Heart left ventricle (tissue), 16 donors: ENCODE results near the gene MUL1. TPM values are rescaled to one million over a fixed set of nuclear protein-coding genes. Genes with fewer than 3 reads are reported as not detected.
"Not testable (repeated sequence)": the region's sequence is repeated elsewhere in the genome, so short reads cannot be mapped to it uniquely, and the experiment has no call there.

Experiments
- ATAC-seq, 4 donors: fragments of 200-7000 bp; cut with Tn5 transposase; one replicate each; pipeline ENCODE4 v1.9.1; 2020 to 2022; ENCODE audit warnings: moderate library complexity in 4 of 4, mild to moderate bottlenecking in 3 of 4, moderate number of reproducible peaks in 1 of 4
- DNase-seq, 5 donors: peaks; one replicate each; pipeline ENCODE4 v3.0.0-alpha.2; 2020
- H3K27ac ChIP-seq, 12 donors: fragments of 200-600 bp; sonication (generic) in 4 of 12; one replicate each; pipeline versions ENCODE4 v1.5.0 to v1.8.0; 2016 to 2022; ENCODE audit warnings: mild to moderate bottlenecking in 2 of 12
- H3K27me3 ChIP-seq, 9 donors: fragments of 200-600 bp; sonication (generic) in 2 of 9; one replicate each; pipeline versions ENCODE4 v1.5.1 to v1.8.0; 2016 to 2022; ENCODE audit warnings: mild to moderate bottlenecking in 3 of 9
- H3K36me3 ChIP-seq, 9 donors: fragments of 200-600 bp; sonication (generic) in 2 of 9; one replicate each; pipeline versions ENCODE4 v1.5.0 to v1.8.0; 2018 to 2022; ENCODE audit warnings: mild to moderate bottlenecking in 2 of 9
- H3K4me1 ChIP-seq, 12 donors: fragments of 200-600 bp; sonication (generic) in 4 of 12; one replicate each; pipeline versions ENCODE4 v1.5.0 to v1.8.0; 2016 to 2022; ENCODE audit warnings: mild to moderate bottlenecking in 3 of 12
- H3K4me3 ChIP-seq, 12 donors: fragments of 200-600 bp; sonication (generic) in 4 of 12; one replicate each; pipeline versions ENCODE4 v1.5.0 to v1.8.0; 2017 to 2022; ENCODE audit warnings: mild to moderate bottlenecking in 9 of 12, moderate library complexity in 4 of 12
- H3K9me3 ChIP-seq, 12 donors: fragments of 200-600 bp; sonication (generic) in 4 of 12; one replicate each; pipeline versions ENCODE4 v1.5.0 to v1.8.0; 2016 to 2022; ENCODE audit warnings: mild to moderate bottlenecking in 1 of 12
- POLR2A ChIP-seq, 2 donors: fragments of 450-650 bp; IDR thresholded peaks; one replicate each; pipeline ENCODE4 v1.6.1; 2017; ENCODE audit warnings: antibody characterized with exemption in 2 of 2, mild to moderate bottlenecking in 2 of 2, moderate library complexity in 2 of 2
- WGBS, 4 donors: extraction: QIAGEN DNeasy Blood & Tissue Kit in 2 of 4; methylation state at CpG; one replicate each; pipeline versions ENCODE4 v1.1.5 to v1.1.7; 2013 to 2018; 5-methylcytosine and 5-hydroxymethylcytosine counted together
- intact Hi-C, 10 donors: fragments of 100-400 bp; cut with DNase I; formaldehyde crosslinking; loops; one replicate each; pipeline versions ENCODE4 v1.11.1 to v1.14.2; 2022
- polyA plus RNA-seq, 2 donors: library from polyadenylated mRNA; stranded (reverse); fragments of 200-250 nt; gene quantifications; one replicate each; pipeline ENCODE4 v1.2.3, GENCODE V29; 2013
- total RNA-seq, 9 donors: library from RNA; depleted of rRNA in 2 of 9; stranded (reverse); fragments of >200 nt in 2 of 9; fragmentation: NEBNext Ultra II Directional in 3 of 9; extraction: Animal tissue kit (Norgen Biotek cat#: 25700) in 3 of 9; gene quantifications; one replicate each; pipeline versions ENCODE4 v1.1.0 to v1.2.4, GENCODE V29; 2016 to 2023
- TF ChIP-seq, protein P1 (sequence below), 12 donors: fragments of 200-600 bp; sonication (generic) in 4 of 12; IDR thresholded peaks; one replicate each; pipeline versions ENCODE4 v1.5.0 to v1.8.0; 2018 to 2022; ENCODE audit warnings: antibody characterized with exemption in 12 of 12, mild to moderate bottlenecking in 5 of 12
- donor health status: ischemic (EF 13 %, LVEDD 7.1; RV severe dilation, severe dysfunction).
- donor health status: healthy with polysubstance abuse.
- donor health status: DM: no; HTN: yes; CAD: no.
- donor health status: DM: no; HTN: no; CAD: no.
- donor health status: ischemic (EF 25% LVEDD 6.9; RV normal size, moderate dysfunction).
- donor health status: ischemic (EF 25% LVEDD 5.7; RV mildly dilated, moderate dysfunction).
- donor health status: healthy.
- donor health status: DM: yes; HTN: yes; CAD: no.
- donor health status: ischemic (EF 35%, LVEDD 5.7; RV mildly dilated, moderate dysfunction).
- donor health status: nonischemic (EF 11% LVEDD 7.7; RV severe dilation, severe dysfunction).
- donor health status: DM: yes; HTN: yes; CAD: no.
- donor health status: PGD.
- donor health status: ischemic (EF 29% LVEDD 5.4; RV normal size, mild dysfunction).
- donor health status: nonischemic (EF 23%, LVEDD 6.1; RV moderate dilation, normal function).

The MUL1 gene
- total and polyA plus RNA-seq, 11 donors = 12.4 to 57.3 (median 41.2) TPM

DNA sequence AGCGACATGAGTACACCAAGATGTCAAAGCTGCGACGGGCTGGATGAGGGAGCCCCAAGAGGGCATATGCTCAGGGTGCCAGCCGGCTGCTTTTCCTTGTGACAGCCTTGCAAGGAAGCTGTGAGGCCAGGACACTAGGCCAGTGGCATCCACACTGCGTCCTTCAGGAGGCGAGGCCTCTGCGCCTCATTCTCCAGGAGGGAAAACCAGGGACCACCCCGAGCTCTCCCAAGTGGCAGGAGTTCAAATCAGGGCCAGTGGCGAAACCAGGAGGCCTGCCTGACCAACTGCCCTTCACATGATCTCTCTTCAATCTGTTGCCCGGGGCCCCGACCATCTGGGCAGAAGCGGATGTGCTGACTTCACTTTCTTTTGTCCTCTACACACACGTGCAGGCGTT is 8.2 kb downstream of the MUL1 start:
- Histone ChIP-seq H3K4me1 (peaks cover 0 to 14% (median 7%) of the 10 kb centered on the region in 12 donors), H3K36me3 (peaks cover 0 to 69% (median 62%) of the 10 kb centered on the region in 9 donors), H3K9me3 (no peaks in the 10 kb centered on the region), H3K27ac (no peak overlapping the region), H3K4me3 (no peak overlapping the region), H3K27me3 (no peaks in the 10 kb centered on the region)
- TF ChIP-seq, protein P1, sequence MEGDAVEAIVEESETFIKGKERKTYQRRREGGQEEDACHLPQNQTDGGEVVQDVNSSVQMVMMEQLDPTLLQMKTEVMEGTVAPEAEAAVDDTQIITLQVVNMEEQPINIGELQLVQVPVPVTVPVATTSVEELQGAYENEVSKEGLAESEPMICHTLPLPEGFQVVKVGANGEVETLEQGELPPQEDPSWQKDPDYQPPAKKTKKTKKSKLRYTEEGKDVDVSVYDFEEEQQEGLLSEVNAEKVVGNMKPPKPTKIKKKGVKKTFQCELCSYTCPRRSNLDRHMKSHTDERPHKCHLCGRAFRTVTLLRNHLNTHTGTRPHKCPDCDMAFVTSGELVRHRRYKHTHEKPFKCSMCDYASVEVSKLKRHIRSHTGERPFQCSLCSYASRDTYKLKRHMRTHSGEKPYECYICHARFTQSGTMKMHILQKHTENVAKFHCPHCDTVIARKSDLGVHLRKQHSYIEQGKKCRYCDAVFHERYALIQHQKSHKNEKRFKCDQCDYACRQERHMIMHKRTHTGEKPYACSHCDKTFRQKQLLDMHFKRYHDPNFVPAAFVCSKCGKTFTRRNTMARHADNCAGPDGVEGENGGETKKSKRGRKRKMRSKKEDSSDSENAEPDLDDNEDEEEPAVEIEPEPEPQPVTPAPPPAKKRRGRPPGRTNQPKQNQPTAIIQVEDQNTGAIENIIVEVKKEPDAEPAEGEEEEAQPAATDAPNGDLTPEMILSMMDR (IDR thresholded peaks at IDR 0.05) = no peak
- TF ChIP-seq POLR2A (IDR thresholded peaks at IDR 0.05) = no peak
- ATAC-seq (no peak), DNase-seq (no peak)
- WGBS, 4 donors = 83 to 91% (median 89%) methylated on average over 14 of the region's 14 CpGs
- intact Hi-C loops = loop anchor here in 4 of 10 donors (10.0 kb wide), 3 partner anchors 395 to 585 kb away; no protein-coding TSS in a partner anchor

DNA sequence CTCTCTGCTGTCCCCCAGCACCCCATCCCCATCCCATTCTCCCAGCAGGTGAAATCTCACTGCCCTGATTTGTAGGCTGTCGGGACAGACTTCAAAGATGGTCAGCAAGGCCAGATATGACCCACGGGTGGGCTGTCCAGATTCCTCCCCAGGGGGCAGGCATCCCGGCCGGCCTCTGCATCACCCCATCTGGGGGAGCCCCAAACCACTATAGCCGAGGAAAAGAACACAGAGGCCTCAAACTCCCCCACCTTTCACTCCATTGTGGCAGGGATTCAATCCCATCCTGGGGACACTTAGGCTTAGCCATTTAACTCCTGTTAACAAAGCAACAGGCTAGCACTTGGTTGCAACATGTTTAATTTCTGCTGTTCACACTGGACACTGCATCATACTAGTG is 8.8 kb downstream of the MUL1 start:
- intact Hi-C loops = loop anchor here in 4 of 10 donors (10.0 kb wide), 3 partner anchors 394 to 584 kb away; no protein-coding TSS in a partner anchor
- TF ChIP-seq POLR2A (IDR thresholded peaks at IDR 0.05) = no peak
- TF ChIP-seq, protein P1 (IDR thresholded peaks at IDR 0.05) = no peak
- Histone ChIP-seq H3K36me3 (peaks cover 0 to 66% (median 62%) of the 10 kb centered on the region in 9 donors), H3K27ac (no peak overlapping the region), H3K9me3 (no peaks in the 10 kb centered on the region), H3K4me3 (no peak overlapping the region), H3K27me3 (no peaks in the 10 kb centered on the region), H3K4me1 (peaks cover 0 to 11% (median 9%) of the 10 kb centered on the region in 12 donors)
- ATAC-seq (no peak), DNase-seq (no peak)
- 75 to 85% (median 81%) methylated on average over 5 of the region's 5 CpGs for WGBS, 4 donors

DNA sequence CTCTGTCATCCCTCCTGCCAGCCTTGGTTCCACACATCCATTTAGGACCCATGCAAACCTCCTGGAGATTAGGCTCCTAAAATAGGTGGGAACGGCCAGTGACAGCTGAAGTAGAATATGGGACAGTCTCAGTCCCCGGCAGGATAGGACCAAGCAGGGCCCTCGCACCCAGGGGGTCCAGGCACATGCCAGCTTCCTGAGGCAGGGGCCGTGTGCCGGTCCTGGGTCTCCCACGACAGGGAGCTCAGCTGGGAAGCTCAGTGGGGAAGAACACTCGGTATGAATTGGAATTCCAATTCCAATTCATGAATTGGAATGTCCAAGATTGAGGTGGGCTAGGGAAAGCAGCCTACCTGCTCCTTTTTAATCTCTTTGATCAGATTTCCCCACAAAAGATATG is 9.8 kb downstream of the MUL1 start:
- peaks cover 0 to 20% (median 11%) of the 10 kb centered on the region in 12 donors for H3K4me1 ChIP-seq
- H3K27ac ChIP-seq = no peak overlapping the region
- no peaks in the 10 kb centered on the region for H3K27me3 ChIP-seq
- H3K4me3 ChIP-seq = no peak overlapping the region
- no peaks in the 10 kb centered on the region for H3K9me3 ChIP-seq
- no peak for ATAC-seq
- 70 to 78% (median 77%) methylated on average over 7 of the region's 7 CpGs for WGBS, 4 donors
- H3K36me3 ChIP-seq = peaks cover 0 to 59% (median 53%) of the 10 kb centered on the region in 9 donors
- DNase-seq = no peak
- TF ChIP-seq POLR2A (IDR thresholded peaks at IDR 0.05) = no peak
- TF ChIP-seq, protein P1 (IDR thresholded peaks at IDR 0.05) = no peak
- intact Hi-C loops = loop anchor here in 4 of 10 donors (10.0 kb wide), 3 partner anchors 393 to 583 kb away; no protein-coding TSS in a partner anchor

DNA sequence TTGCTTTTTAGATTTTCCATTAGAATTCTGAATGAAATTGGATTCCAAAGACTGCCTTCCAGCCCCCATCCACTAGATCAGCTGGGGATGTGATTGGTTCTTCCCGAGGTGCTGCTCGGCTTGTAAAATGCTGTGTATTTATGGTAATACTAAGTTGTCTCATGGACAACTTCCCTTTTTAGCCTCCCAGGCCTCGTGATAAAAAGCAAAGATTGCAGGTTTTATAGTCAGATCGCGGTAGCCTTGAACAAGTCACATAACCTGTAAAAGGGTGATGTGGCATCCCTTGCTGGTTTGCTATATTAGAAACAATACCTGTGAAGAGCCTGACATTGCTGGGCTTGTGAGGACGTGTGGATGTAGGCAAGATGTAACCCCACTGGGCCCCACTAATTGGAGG is 10.4 kb downstream of the MUL1 start:
- Histone ChIP-seq H3K27me3 (no peaks in the 10 kb centered on the region), H3K9me3 (no peaks in the 10 kb centered on the region), H3K36me3 (peaks cover 0 to 53% (median 47%) of the 10 kb centered on the region in 9 donors), H3K27ac (no peak overlapping the region), H3K4me1 (peaks cover 0 to 24% (median 14%) of the 10 kb centered on the region in 12 donors), H3K4me3 (no peak overlapping the region)
- intact Hi-C loops = loop anchor here in 4 of 10 donors (10.0 kb wide), 3 partner anchors 393 to 583 kb away; no protein-coding TSS in a partner anchor
- no peak for DNase-seq
- TF ChIP-seq, protein P1 (IDR thresholded peaks at IDR 0.05) = no peak
- no peak for TF ChIP-seq POLR2A (IDR thresholded peaks at IDR 0.05)
- 64 to 74% (median 72%) methylated on average over 6 of the region's 6 CpGs for WGBS, 4 donors
- no peak for ATAC-seq

DNA sequence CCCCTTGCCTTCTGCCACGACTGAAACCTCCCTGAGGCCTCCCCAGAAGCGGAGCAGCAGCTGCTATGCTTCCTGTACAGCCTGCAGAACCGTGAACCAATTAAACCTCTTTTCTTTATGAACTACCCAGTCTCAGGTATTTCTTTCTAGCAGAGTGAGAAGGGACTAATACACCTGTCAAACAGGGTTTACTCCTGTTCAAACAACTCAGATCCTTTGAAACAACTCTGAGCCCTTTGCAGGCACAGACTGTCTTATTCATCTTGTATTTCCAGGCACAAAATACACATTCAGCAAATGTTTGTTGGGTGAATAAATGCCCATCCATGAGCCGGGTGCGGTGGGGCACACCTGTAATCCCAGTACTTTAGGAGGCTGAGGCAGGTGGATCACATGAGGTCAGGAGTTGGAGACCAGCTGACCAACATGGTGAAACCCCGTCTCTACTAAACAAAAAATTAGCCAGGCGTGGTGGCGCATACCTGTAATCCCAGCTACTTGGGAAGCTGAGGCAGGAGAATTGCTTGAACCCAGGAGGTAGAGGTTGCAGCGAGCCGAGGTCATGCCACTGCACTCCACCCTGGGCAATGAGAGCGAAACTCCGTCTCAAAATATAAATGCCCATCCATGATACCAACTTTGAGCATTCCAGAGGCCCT is 11.1 kb downstream of the MUL1 start:
- Histone ChIP-seq H3K36me3 (peaks cover 0 to 46% (median 41%) of the 10 kb centered on the region in 9 donors), H3K4me1 (peaks cover 0 to 24% (median 14%) of the 10 kb centered on the region in 12 donors)
- H3K27ac ChIP-seq, H3K4me3 ChIP-seq, DNase-seq, ATAC-seq, H3K9me3 ChIP-seq, H3K27me3 ChIP-seq: not testable (repeated sequence)
- intact Hi-C loops = loop anchor here in 4 of 10 donors (10.0 kb wide), 3 partner anchors 392 to 582 kb away; no protein-coding TSS in a partner anchor
- 89 to 93% (median 90%) methylated on average over 12 of the region's 12 CpGs for WGBS, 4 donors
